ENCODE results near the gene PAQR8.
A peak's percentile ranks its signal among the peaks of the same experiment; 100 is the strongest.

Gene PAQR8

DNA sequence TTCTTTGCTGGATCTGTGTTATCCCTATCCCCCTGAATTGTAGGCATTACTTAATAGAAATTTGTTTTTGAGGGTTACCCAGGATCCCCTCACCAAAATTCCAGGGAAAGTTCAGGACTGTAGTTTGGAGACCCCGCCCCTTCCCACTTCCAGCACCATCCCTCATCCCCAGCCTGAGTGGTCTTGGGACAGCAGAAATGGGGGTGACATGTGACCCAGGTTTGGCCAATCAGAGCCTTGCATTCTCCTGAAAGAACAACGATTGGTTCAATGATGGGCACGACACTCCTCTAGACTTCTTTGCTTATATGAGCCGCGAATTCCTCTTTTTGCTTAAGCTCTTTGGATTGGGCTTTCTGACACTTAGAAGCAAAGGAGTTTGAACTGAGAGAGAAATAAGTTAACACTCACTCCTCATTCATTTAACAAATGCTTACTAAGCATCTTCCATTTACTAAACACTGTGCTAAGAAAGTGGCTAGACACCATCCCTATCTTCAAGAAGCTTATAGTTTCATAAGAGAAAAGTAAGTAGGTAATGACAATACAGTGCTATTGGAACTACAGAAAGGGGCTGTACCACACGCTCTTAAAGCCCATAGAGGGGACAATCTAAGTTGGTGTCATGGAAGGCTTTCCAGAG, 24.9 kb upstream of the PAQR8 start:
- no peaks in the 10 kb centered on the region for H3K36me3 Mint-ChIP-seq
- DNase-seq (ENCODE audit: low spot score in 2 of 2): no peak
- H3K9me3 Mint-ChIP-seq: no peaks in the 10 kb centered on the region
- ATAC-seq: peak; percentile 35
- H3K27ac Mint-ChIP-seq: peak overlapping the region; percentile 44
- peaks cover 66% of the 10 kb centered on the region for H3K4me1 Mint-ChIP-seq
- no peak overlapping the region for H3K4me3 Mint-ChIP-seq

DNA sequence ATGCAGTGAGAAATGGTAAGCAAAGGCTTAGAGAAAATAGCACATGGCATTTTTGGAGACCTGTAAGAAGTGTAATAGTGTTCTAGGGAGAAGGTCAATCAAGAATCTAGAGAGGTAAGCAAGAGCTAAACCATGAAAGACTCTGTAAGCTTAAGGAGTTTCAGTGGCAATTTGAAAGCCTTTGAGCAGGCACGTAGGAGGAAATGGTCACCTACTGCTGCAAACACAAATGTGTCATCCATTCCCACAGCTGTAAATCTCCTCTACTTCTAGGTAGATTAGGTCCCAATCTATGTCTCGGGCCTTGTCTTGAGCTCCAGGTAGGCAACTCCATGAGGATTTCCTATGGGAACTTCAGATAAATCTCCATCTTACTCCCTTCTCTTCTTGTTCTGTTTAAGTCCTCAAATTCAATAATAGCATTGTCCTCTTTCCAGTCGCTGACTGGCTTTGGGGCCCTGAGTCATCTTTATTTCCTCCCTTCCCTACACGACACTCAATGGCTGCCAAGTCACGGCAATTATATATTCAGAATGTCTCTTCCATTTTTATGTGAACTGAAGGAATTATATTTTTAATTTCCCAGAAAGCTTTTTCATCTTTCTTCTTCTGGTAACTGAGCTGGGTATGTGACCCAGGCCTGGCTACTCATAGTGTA, 24.2 kb upstream of the PAQR8 start:
- Mint-ChIP-seq H3K27ac (no peak overlapping the region), H3K4me1 (peaks cover 62% of the 10 kb centered on the region), H3K4me3 (no peak overlapping the region), H3K36me3 (no peaks in the 10 kb centered on the region), H3K9me3 (no peaks in the 10 kb centered on the region)
- ATAC-seq: peak; percentile 83
- no peak for DNase-seq (ENCODE audit: low spot score in 2 of 2)

DNA sequence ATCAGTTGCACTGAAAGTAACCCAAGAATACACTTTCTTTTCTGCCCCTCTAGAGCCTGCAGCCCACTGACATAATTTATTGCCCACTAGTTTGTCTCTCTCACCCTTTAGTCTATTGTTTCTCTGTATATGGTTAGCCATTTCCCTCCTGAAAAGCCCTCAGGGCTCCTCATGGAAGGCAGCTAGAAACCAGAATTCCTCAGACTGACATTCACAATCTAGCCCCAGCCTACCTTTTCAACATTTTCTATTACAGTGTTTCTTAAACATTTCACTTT, 21.4 kb upstream of the PAQR8 start:
- no peak for ATAC-seq
- H3K4me3 Mint-ChIP-seq: no peak overlapping the region
- no peaks in the 10 kb centered on the region for H3K36me3 Mint-ChIP-seq

DNA sequence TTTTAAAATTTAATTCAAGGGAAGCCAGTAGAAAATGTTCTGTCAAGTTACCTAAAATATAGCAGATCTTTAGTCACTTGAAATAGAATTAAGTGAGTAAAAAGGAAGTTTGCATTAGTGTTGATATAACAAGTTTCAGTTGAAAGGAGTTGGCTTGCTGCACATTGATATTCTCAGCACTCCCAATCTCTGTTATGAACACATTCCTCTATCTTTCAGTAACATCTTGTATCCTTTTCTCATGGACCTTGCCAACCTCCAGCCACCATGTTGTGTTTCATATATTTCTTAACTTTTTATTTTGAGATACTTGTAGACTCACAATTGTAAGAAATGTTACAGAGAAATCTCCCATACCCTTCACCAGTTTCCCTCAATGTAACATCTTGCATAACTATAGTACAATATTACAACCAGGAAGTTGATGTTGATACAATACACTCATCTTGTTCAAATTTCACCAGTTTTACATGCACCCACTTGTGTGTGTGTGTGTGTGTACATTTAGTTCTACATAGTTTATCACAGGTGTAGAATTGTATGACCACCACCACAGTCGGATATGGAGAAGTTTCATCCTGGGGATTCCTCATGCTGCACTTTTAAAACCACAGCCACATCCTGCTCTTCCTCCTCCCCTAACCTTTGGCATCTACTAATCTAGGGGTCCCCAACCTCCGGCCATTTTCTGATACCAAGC, 20.2 kb upstream of the PAQR8 start:
- no peak for ATAC-seq
- no peaks in the 10 kb centered on the region for H3K9me3 Mint-ChIP-seq
- peaks cover 25% of the 10 kb centered on the region for H3K4me1 Mint-ChIP-seq
- no peak for DNase-seq (ENCODE audit: low spot score in 2 of 2)
- no peak overlapping the region for H3K4me3 Mint-ChIP-seq
- peak overlapping the region; percentile 58 for H3K27ac Mint-ChIP-seq
- no peaks in the 10 kb centered on the region for H3K36me3 Mint-ChIP-seq

More for the DNA sequence above, 21.4 kb upstream of the PAQR8 start:
- H3K4me1 Mint-ChIP-seq: peaks cover 37% of the 10 kb centered on the region
- H3K9me3 Mint-ChIP-seq: no peaks in the 10 kb centered on the region
- DNase-seq (ENCODE audit: low spot score in 2 of 2): no peak
- H3K27ac Mint-ChIP-seq: no peak overlapping the region

GRCh38 chr6:52345311-52345710, 16.6 kb upstream of the PAQR8 start:
- Mint-ChIP-seq H3K9me3 (no peaks in the 10 kb centered on the region), H3K4me3 (no peak overlapping the region), H3K36me3 (no peaks in the 10 kb centered on the region), H3K27ac (no peak overlapping the region), H3K4me1 (peaks cover 7% of the 10 kb centered on the region)
- no peak for DNase-seq (ENCODE audit: low spot score in 2 of 2)
- no peak for ATAC-seq

DNA sequence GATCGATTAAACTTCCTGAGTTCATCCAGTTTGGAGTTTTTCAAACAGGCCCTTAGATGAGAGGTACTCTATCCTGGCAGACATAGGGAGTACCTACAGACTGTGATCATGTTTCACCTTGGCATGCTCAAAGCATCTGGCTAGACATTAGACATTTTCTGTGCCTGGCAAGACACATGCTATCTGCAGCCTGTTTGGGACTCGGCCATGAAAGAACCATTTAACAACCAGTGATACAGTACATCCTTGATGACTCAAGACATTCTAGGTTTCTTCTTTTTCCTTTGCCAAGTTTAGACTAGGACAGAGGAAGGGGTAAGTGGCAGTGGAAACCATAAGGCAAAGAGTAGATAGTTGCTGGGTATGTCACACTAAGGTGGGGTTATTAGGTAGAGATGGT, 15.4 kb upstream of the PAQR8 start:
- H3K4me1 Mint-ChIP-seq: peaks cover 7% of the 10 kb centered on the region
- no peak for DNase-seq (ENCODE audit: low spot score in 2 of 2)
- no peak for ATAC-seq
- H3K9me3 Mint-ChIP-seq: no peaks in the 10 kb centered on the region
- no peak overlapping the region for H3K4me3 Mint-ChIP-seq
- no peaks in the 10 kb centered on the region for H3K36me3 Mint-ChIP-seq
- H3K27ac Mint-ChIP-seq: no peak overlapping the region

GRCh38 chr6:52347818-52348217, 14.1 kb upstream of the PAQR8 start:
- ATAC-seq (no peak), DNase-seq (ENCODE audit: low spot score in 2 of 2) (no peak)
- Mint-ChIP-seq H3K36me3 (no peaks in the 10 kb centered on the region), H3K4me1 (peaks cover 12% of the 10 kb centered on the region), H3K27ac (no peak overlapping the region), H3K9me3 (no peaks in the 10 kb centered on the region), H3K4me3 (no peak overlapping the region)

DNA sequence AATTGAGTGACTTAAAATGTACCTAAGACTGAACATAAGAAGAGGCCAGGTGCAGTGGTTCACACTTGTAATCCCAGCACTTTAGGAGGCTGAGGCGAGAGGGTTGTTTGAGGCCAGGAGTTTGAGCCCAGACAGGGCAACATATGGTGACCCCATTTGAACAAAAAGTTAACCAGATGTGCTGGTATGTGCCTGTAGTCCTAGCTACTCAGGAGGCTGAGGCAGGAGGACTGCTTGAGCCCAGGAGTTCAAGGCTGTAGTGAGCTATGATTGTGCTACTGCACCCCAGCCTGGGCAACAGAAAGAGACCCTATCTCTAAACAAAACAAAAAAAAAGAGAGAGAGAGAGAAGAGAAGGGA, 10.1 kb upstream of the PAQR8 start:
- no peak for DNase-seq (ENCODE audit: low spot score in 2 of 2)
- no peak for ATAC-seq
- Mint-ChIP-seq H3K4me1 (peaks cover 14% of the 10 kb centered on the region), H3K27ac (peak overlapping the region; percentile 12), H3K9me3 (no peaks in the 10 kb centered on the region), H3K36me3 (no peaks in the 10 kb centered on the region), H3K4me3 (no peak overlapping the region)

DNA sequence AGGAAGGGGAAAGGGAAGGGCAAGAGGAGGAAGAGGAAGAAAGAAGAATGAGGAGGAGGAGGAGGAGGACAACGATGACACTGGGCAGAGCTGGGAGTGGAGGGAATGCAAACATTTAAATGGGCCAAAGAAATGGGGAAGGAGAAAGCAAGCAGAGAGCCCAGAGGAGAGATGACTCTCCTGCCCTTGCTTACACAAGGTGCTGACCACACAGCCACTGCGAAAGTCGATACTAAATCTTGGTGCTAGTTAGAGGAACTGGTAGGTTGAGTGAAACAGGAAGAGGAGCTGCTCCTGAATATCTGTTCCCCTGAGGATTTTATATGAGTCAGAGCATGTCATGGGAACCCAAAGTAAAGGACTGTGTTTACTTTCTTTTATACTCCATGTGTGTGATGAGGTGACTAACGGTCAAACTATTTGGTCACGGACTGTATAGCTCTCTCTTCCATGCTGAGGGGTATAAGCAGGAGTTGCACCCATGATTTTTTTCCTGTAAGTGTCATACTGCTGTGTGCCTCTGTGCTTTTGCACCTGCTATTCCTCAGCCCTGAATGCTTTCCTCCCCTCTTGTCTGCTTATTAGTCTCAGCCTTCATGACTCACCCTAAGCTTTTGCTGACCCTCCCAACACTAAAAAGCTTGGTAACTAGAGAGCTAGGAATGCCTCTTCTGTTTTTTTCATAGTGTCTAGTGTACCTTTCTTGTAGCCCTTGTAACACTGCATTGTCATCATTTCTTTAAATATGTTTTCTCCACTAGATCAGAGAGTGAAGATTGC, 9.5 kb upstream of the PAQR8 start:
- no peaks in the 10 kb centered on the region for H3K36me3 Mint-ChIP-seq
- no peak for DNase-seq (ENCODE audit: low spot score in 2 of 2)
- peaks cover 14% of the 10 kb centered on the region for H3K4me1 Mint-ChIP-seq
- ATAC-seq: peak; percentile 65
- peak overlapping the region; percentile 12 for H3K27ac Mint-ChIP-seq
- no peak overlapping the region for H3K4me3 Mint-ChIP-seq
- H3K9me3 Mint-ChIP-seq: no peaks in the 10 kb centered on the region

GRCh38 chr6:52356017-52356416, 5.9 kb upstream of the PAQR8 start:
- H3K4me3 Mint-ChIP-seq: no peak overlapping the region
- peaks cover 14% of the 10 kb centered on the region for H3K4me1 Mint-ChIP-seq

DNA sequence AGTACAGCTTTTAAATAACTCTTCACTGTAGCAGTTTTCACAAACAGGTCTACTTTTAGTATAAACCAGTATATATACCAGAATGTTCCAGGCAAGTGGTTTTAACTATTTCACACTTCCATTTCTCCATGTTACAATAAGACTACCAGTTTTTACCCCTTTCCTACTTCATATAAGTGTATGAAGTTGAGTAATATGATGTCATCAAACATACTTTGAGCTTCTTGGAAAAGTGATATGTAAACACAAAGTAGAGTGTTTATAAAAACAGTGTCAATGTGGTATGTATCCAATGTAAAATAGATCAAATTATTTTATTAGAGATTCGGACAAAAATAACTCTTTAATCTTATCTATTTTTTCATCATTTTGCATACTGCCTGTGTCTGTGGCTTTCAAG, 2.5 kb upstream of the PAQR8 start:
- ATAC-seq (no peak), DNase-seq (ENCODE audit: low spot score in 2 of 2) (no peak)
- Mint-ChIP-seq H3K9me3 (no peaks in the 10 kb centered on the region), H3K4me1 (peaks cover 28% of the 10 kb centered on the region), H3K4me3 (no peak overlapping the region), H3K36me3 (peaks cover 10% of the 10 kb centered on the region), H3K27ac (peak overlapping the region; percentile 23)

More at GRCh38 chr6:52356017-52356416, 5.9 kb upstream of the PAQR8 start:
- no peak overlapping the region for H3K27ac Mint-ChIP-seq
- H3K9me3 Mint-ChIP-seq: no peaks in the 10 kb centered on the region
- DNase-seq (ENCODE audit: low spot score in 2 of 2): no peak
- no peaks in the 10 kb centered on the region for H3K36me3 Mint-ChIP-seq
- no peak for ATAC-seq

- DNase-seq (ENCODE audit: low spot score in 2 of 2): no peak
- Mint-ChIP-seq H3K36me3 (peaks cover 10% of the 10 kb centered on the region), H3K4me1 (peaks cover 31% of the 10 kb centered on the region), H3K9me3 (no peaks in the 10 kb centered on the region), H3K4me3 (no peak overlapping the region), H3K27ac (no peak overlapping the region)
- ATAC-seq: no peak
These were observed 1.9 kb upstream of the PAQR8 start for GRCh38 chr6:52360028-52360427.

GRCh38 chr6:52360601-52361413, 1.1 kb upstream of the PAQR8 start:
- Mint-ChIP-seq H3K36me3 (peaks cover 10% of the 10 kb centered on the region), H3K27ac (peak overlapping the region; percentile 88), H3K9me3 (no peaks in the 10 kb centered on the region), H3K4me1 (peaks cover 31% of the 10 kb centered on the region), H3K4me3 (peak overlapping the region; percentile 98)
- no peak for ATAC-seq
- no peak for DNase-seq (ENCODE audit: low spot score in 2 of 2)

DNA sequence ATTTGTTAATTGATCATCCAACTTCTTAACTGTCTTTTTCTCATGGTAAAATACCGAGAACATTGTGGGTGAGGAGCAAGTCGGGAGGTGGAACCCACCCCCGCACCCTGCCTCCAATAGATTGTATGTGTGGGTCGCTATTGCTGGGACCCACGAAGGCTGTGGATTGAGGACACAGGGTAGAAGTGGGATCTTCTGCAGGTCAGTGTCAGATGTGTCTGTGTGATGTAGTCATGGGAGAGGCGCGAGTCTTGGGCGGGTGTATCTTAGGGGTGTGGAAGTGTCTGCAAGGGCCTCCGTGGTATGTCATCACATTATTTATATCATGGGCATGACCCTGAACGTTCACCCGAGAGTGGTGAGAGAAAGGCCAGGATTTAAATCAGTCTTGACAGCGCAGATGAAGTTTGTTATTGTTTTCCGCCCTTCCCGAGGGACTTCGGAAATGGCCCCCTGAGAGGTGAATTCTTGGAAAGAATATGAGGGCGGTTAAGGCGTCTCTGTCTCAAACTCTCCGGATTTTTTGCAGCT, 472 bp upstream of the PAQR8 start:
- H3K36me3 Mint-ChIP-seq: peaks cover 16% of the 10 kb centered on the region
- ATAC-seq (peak; percentile 60), DNase-seq (ENCODE audit: low spot score in 2 of 2) (peak in 1 of 2 donors; percentile 3)
- peak overlapping the region; percentile 88 for H3K27ac Mint-ChIP-seq
- peak overlapping the region; percentile 98 for H3K4me3 Mint-ChIP-seq
- peaks cover 31% of the 10 kb centered on the region for H3K4me1 Mint-ChIP-seq
- H3K9me3 Mint-ChIP-seq: no peaks in the 10 kb centered on the region

All from stimulated activated effector memory CD8-positive, alpha-beta T cell treated with anti-CD3 and anti-CD28 coated beads, Interleukin-12 subunit alpha, Interleukin-12 subunit beta, amount 100 ng/mL, for 72 hours (primary cell).